Naive B cell (primary cell): Measurements from ENCODE around the gene OSBPL1A. TPM values are rescaled to one million over a fixed set of nuclear protein-coding genes. Genes with fewer than 3 reads are reported as not detected.

Source experiments
- ATAC-seq, 2 donors: fragments of 150-1000 bp; cut with Tn5 transposase; 2 replicates each; pipeline ENCODE4 v1.10.0; 2021; ENCODE audit warnings: low read depth in 2 of 2, mild to moderate bottlenecking in 2 of 2, moderate library complexity in 2 of 2
- DNase-seq: peaks from one replicate; pipeline ENCODE4 v3.0.0; 2022
- H3K27ac Mint-ChIP-seq, 6 donors: one replicate each; pipeline ENCODE4 v1.8.0; 2020 to 2022; ENCODE audit warnings: mild to moderate bottlenecking in 6 of 6, mixed read lengths in 6 of 6, moderate library complexity in 5 of 6, inconsistent platforms in 2 of 6
- H3K27me3 Mint-ChIP-seq, 3 donors: one replicate each; pipeline ENCODE4 v1.8.0; 2021 to 2022; ENCODE audit warnings: mixed read lengths in 3 of 3, mild to moderate bottlenecking in 1 of 3
- H3K36me3 Mint-ChIP-seq, 2 donors: one replicate each; pipeline ENCODE4 v1.8.0; 2020 to 2022; ENCODE audit warnings: mixed read lengths in 2 of 2, inconsistent platforms in 1 of 2, mild to moderate bottlenecking in 1 of 2
- H3K4me1 Mint-ChIP-seq, 3 donors: one replicate each; pipeline ENCODE4 v1.8.0; 2020 to 2022; ENCODE audit warnings: mixed read lengths in 3 of 3, inconsistent platforms in 1 of 3, mild to moderate bottlenecking in 1 of 3, moderate library complexity in 1 of 3
- H3K4me3 Mint-ChIP-seq, 8 donors: one replicate each; pipeline ENCODE4 v1.8.0; 2020 to 2022; ENCODE audit warnings: mild to moderate bottlenecking in 8 of 8, mixed read lengths in 8 of 8, moderate library complexity in 8 of 8, inconsistent platforms in 2 of 8
- H3K9me3 Mint-ChIP-seq, 7 donors: one replicate each; pipeline ENCODE4 v1.8.0; 2020 to 2022; ENCODE audit warnings: mixed read lengths in 7 of 7, mild to moderate bottlenecking in 5 of 7, inconsistent platforms in 2 of 7, moderate library complexity in 1 of 7
- polyA plus RNA-seq, 6 donors: library from polyadenylated mRNA; unstranded; fragments of 300-500 nt; fragmentation: Illumina TruSeq; gene quantifications; one replicate each; pipeline ENCODE4 v1.2.3, GENCODE V29; 2021; ENCODE audit warnings: low read depth in 6 of 6

OSBPL1A gene
- polyA plus RNA-seq, 6 donors from 2014 or later: 1.8 to 4.4 (median 3.6) TPM; not detected in 1

DNA sequence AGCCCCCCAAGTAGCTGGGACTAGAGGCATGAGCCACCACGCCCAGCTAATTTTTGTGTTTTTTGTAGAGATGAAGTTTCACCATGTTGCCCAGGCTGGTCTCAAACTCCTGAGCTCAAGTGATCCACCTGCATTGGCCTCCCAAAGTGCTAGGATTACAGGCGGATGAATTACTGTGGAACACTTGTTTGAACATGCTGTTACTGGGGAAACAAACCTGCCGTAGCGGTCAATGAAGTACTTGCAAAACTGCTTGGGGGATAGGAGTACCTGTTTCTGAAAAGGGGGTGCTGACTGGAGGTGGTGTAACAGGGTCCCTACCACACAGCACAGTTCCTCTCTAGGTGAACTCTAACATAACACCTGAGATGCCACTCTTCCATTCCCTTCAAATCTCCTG lies 22.9 kb upstream of the OSBPL1A start:
- Mint-ChIP-seq H3K36me3 (peaks cover 6 to 29% of the 10 kb centered on the region in 2 donors), H3K9me3 (peaks cover 0 to 11% (median 2%) of the 10 kb centered on the region in 7 donors), H3K4me1 (no peaks in the 10 kb centered on the region), H3K27ac (no peak overlapping the region), H3K27me3 (peaks cover 50 to 73% (median 63%) of the 10 kb centered on the region in 3 donors), H3K4me3 (no peak overlapping the region)
- DNase-seq (no peak), ATAC-seq (no peak)

DNA sequence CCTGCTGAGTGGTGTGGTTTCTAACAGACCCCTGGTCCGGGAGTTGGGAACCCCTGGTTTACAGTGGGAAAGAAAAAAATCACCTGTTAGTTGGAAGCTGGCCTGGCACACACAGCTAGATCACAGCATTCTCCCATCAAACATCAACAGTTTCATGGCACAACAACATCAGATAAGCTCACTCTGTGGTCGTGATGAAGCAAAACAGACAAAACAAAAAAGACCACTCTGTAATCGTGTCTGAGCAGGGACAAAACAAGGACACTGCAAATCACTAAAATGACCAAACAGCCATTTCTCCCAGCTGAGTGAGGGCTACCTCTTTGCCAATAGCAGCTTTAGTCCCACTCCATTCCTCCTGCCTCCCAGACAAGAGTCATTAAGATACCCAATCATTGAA lies 19.9 kb upstream of the OSBPL1A start:
- no peaks in the 10 kb centered on the region for H3K4me1 Mint-ChIP-seq
- H3K27ac Mint-ChIP-seq: peak overlapping the region in 1 of 6 donors; percentile 11
- peaks cover 0 to 17% of the 10 kb centered on the region in 2 donors for H3K36me3 Mint-ChIP-seq
- DNase-seq (no peak), ATAC-seq (no peak)
- H3K27me3 Mint-ChIP-seq: peaks cover 34 to 54% (median 52%) of the 10 kb centered on the region in 3 donors
- H3K9me3 Mint-ChIP-seq: peaks cover 0 to 5% (median 0%) of the 10 kb centered on the region in 7 donors
- no peak overlapping the region for H3K4me3 Mint-ChIP-seq

DNA sequence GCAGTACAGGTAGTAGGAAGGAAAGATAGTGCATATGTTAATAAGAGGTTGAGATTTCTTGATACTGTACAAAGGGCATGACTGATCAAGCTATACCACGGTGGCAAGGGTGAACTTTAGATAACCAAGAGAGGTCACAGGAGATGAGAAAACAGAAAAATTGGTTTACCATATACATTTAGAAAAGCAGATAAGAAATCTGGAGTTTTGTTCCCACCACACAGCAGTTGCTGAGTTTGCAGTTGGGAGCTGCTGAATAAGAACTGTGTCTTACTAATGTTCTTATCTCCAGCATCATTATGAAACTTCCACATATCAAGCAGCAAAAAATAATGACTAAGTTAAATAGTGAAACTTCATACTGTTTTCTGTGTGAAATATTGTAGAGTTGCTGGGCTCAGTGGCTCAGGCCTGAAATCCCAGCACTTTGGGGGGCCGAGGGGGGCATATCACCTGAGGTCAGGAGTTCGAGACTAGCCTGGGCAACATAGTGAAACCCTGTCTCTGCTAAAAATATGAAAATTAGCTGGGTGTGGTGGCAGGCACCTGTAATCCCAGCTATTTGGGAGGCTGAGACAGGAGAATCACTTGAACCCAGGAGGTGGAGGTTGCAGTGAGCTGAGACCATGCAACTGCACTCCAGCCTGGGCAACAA lies 16.9 kb upstream of the OSBPL1A start:
- Mint-ChIP-seq H3K27ac (no peak overlapping the region), H3K9me3 (peaks cover 0 to 6% (median 0%) of the 10 kb centered on the region in 7 donors), H3K36me3 (peaks cover 0 to 8% of the 10 kb centered on the region in 2 donors), H3K4me1 (no peaks in the 10 kb centered on the region), H3K4me3 (no peak overlapping the region), H3K27me3 (peaks cover 26 to 48% (median 43%) of the 10 kb centered on the region in 3 donors)
- ATAC-seq (no peak), DNase-seq (no peak)

DNA sequence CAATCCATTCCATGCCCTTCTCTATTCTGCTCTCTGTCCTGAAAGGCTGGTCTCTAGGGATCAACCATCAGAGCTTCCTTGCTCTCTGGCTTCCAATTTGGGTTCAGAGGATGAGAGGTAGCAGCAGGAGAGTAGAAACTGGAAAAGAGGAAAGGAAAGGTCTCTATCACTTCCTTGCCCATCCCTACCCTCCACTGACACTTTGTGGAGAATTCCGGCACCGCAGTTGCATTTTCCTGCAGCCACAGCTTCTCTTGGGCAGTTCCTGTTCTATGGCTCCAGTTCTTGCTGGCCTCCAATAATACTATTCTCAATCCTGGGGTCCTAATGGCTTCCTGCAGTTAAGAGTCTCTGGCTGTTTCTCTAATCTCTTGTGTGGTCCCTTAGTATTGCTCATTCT lies 15.5 kb upstream of the OSBPL1A start:
- ATAC-seq: no peak
- Mint-ChIP-seq H3K36me3 (peaks cover 0 to 2% of the 10 kb centered on the region in 2 donors), H3K27me3 (peaks cover 27 to 50% (median 47%) of the 10 kb centered on the region in 3 donors), H3K4me3 (no peak overlapping the region), H3K9me3 (peaks cover 0 to 5% (median 0%) of the 10 kb centered on the region in 7 donors), H3K27ac (peak overlapping the region in 1 of 6 donors; percentile 27), H3K4me1 (no peaks in the 10 kb centered on the region)
- no peak for DNase-seq

DNA sequence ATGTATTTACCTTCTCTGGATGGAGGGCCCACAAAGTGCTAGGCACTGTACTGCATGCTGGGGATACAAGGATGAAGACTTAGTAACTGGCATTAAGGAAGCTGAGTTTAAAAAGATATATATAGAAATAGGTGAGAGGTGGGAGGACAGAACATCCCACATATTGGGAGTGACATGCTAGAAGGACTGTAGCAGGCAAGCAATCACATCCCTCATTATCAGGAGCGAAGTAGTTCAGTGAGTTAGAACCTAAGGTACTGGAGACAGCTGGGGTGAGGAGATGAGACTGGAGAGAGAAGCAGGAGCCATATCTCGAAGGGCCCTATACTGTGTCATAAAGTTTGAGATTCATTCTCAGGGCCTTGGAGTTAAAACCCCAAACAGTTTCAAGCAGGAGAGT lies 10.9 kb upstream of the OSBPL1A start:
- peaks cover 2 to 9% (median 4%) of the 10 kb centered on the region in 7 donors for H3K9me3 Mint-ChIP-seq
- no peaks in the 10 kb centered on the region for H3K4me1 Mint-ChIP-seq
- H3K27ac Mint-ChIP-seq: no peak overlapping the region
- no peak for ATAC-seq
- no peak overlapping the region for H3K4me3 Mint-ChIP-seq
- peaks cover 0 to 23% of the 10 kb centered on the region in 2 donors for H3K36me3 Mint-ChIP-seq
- peaks cover 36 to 78% (median 67%) of the 10 kb centered on the region in 3 donors for H3K27me3 Mint-ChIP-seq
- no peak for DNase-seq

DNA sequence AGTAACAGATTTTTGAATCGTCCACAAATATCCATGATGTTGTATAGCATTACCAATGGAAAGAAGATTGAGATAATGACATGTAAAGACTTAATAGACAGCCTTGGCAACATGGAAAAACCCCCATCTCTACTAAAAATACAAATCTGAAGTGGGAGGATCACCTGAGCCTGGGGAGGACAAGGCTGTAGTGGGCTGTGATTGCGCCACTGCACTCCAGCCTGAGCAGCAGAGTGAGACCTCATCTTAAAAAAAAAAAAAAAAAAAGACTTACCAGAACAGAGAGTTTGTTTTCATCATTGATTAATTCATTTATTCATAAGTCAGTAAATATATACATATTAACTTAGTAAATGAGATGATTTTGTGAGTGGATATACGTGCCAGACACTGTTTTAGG lies 7.0 kb upstream of the OSBPL1A start:
- peaks cover 32 to 69% (median 56%) of the 10 kb centered on the region in 3 donors for H3K27me3 Mint-ChIP-seq
- DNase-seq: no peak
- H3K4me3 Mint-ChIP-seq: no peak overlapping the region
- peaks cover 0 to 23% of the 10 kb centered on the region in 2 donors for H3K36me3 Mint-ChIP-seq
- H3K27ac Mint-ChIP-seq: peak overlapping the region in 1 of 6 donors; percentile 49
- peaks cover 0 to 8% (median 3%) of the 10 kb centered on the region in 7 donors for H3K9me3 Mint-ChIP-seq
- H3K4me1 Mint-ChIP-seq: peaks cover 0 to 6% (median 0%) of the 10 kb centered on the region in 3 donors
- ATAC-seq: no peak

DNA sequence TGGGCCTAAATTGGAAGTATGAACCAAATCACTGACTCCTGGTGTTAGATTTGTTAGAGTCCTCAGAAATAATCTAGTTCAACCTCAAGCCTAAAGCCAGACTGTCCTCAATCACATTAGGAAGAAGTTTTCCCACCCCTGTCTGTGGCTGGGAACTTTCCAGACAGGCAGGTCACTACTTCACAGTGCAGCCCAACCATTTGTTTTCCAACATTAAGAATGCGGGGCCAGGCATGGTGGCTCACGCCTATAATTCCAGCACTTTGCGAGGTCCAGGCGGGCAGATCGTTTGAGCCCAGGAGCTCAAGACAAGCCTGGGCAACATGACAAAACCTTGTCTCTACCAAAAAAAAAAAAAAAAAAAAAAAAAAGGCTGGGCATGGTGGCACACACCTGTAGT lies 5.5 kb upstream of the OSBPL1A start:
- peaks cover 20 to 55% (median 42%) of the 10 kb centered on the region in 3 donors for H3K27me3 Mint-ChIP-seq
- H3K36me3 Mint-ChIP-seq: peaks cover 0 to 20% of the 10 kb centered on the region in 2 donors
- ATAC-seq: no peak
- no peak for DNase-seq
- no peak overlapping the region for H3K4me3 Mint-ChIP-seq
- peaks cover 2 to 7% (median 4%) of the 10 kb centered on the region in 3 donors for H3K4me1 Mint-ChIP-seq
- H3K9me3 Mint-ChIP-seq: peaks cover 0 to 8% (median 3%) of the 10 kb centered on the region in 7 donors
- H3K27ac Mint-ChIP-seq: no peak overlapping the region

DNA sequence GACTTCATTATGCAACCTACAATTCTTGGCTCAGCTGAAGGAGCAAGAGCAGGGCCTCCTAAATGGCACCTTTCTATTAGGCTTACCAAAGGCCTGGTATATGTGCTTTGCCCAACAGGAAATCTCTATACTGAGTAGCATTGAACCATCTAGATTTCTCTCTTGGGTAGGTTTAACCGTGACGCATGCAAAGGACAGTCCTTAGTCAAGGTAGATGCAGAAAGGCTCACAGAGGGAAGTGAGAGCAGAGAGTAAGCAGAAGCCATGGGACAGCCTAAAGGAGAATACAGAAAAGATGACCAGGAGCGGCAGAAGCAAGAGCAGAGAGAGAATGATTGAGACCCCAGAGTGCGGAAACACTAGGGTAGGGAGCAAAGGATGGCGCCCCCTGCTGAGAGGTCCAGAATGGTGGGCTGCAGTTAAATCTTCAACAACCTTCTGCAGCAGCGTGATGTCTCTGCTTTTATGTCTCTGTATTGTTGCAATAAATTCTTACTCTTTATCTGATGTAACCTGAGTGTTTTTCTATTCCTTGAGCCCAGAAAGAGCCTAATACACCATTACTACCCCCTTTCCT lies 4.7 kb upstream of the OSBPL1A start:
- peaks cover 18 to 47% (median 35%) of the 10 kb centered on the region in 3 donors for H3K27me3 Mint-ChIP-seq
- peak overlapping the region in 3 of 6 donors; percentile 3 to 24 (median 13) for H3K27ac Mint-ChIP-seq
- no peak for DNase-seq
- peaks cover 0 to 8% (median 3%) of the 10 kb centered on the region in 7 donors for H3K9me3 Mint-ChIP-seq
- H3K4me1 Mint-ChIP-seq: peaks cover 6 to 12% (median 7%) of the 10 kb centered on the region in 3 donors
- H3K4me3 Mint-ChIP-seq: no peak overlapping the region
- peaks cover 0 to 14% of the 10 kb centered on the region in 2 donors for H3K36me3 Mint-ChIP-seq
- ATAC-seq: no peak

DNA sequence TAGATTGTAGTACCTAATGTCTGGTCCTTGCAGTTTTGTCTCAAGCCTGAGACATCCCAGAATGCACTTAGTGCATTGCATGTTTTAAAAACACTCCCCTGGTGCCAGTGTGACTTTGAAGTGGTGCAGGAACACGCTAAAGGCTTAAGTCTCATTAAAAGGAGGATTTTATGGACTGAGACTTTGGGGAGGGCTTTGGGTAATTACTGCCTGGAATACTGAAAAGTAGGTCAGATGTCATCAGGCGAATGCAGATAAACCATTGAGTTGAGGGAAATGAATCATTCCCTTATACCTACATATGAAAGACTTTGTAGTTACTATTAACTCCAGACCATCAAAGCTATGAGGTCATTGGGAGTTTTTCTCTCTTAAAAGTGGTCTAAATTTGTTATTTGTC lies 3.0 kb upstream of the OSBPL1A start:
- peak overlapping the region in 1 of 8 donors; percentile 44 for H3K4me3 Mint-ChIP-seq
- H3K9me3 Mint-ChIP-seq: peaks cover 0 to 4% (median 2%) of the 10 kb centered on the region in 7 donors
- ATAC-seq (no peak), DNase-seq (no peak)
- H3K27me3 Mint-ChIP-seq: peaks cover 5 to 30% (median 19%) of the 10 kb centered on the region in 3 donors
- H3K4me1 Mint-ChIP-seq: peaks cover 11 to 12% (median 12%) of the 10 kb centered on the region in 3 donors
- H3K36me3 Mint-ChIP-seq: no peaks in the 10 kb centered on the region
- no peak overlapping the region for H3K27ac Mint-ChIP-seq

DNA sequence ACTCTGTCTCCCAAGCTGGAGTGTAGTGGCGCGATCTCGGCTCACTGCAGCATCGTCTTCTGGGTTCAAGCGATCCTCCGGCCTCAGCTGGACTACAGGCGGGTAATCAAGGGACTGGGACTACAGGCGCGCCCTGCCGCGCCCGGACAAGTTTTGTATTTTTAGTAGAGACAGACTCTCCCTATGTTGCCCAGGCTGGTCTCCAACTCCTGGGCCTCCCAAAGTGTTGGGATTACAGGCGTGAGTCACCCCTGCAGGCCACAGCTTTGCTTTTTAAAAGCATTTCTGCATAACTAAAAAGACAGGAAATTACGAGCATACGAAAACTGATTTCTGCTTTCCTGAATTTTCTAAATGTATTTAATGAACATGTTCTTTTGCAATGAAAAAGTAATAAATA lies 916 bp upstream of the OSBPL1A start:
- Mint-ChIP-seq H3K4me3 (peak overlapping the region in 6 of 8 donors; percentile 88 to 96 (median 94)), H3K27ac (no peak overlapping the region), H3K36me3 (no peaks in the 10 kb centered on the region), H3K4me1 (peaks cover 11 to 16% (median 12%) of the 10 kb centered on the region in 3 donors), H3K27me3 (peaks cover 5 to 13% (median 11%) of the 10 kb centered on the region in 3 donors), H3K9me3 (no peaks in the 10 kb centered on the region)
- DNase-seq (no peak), ATAC-seq (no peak)

DNA sequence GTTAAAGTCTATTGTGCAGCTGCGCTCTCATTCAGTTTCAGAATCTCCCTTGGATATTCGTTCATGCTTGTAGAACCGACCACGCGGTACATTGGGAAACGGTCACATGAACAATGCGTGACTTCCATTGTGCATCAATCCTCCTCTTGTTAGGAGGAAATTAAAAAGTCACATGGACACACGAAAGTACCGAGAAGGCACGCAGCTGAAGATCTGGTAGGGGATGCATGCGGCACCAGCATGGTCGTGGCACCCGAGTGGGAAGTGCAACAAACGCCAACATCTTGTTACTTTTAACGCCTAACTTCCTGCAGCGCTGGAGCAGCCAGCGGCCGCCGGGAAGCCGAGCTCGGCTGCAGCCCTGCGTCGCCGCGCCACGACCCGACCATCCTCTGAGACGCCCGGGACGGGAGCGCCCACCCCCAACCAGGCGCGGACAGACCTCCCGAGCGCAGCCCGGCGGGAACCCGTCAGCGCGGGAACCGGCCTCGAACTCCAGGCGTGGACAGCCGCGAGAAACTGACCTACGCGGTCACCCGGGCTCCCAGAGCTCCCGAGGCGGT lies 412 bp downstream of the OSBPL1A start:
- peak; percentile 53 to 66 for ATAC-seq
- H3K4me1 Mint-ChIP-seq: peaks cover 5 to 16% (median 11%) of the 10 kb centered on the region in 3 donors
- H3K27me3 Mint-ChIP-seq: peaks cover 2 to 4% (median 3%) of the 10 kb centered on the region in 3 donors
- peak; percentile 29 for DNase-seq
- H3K9me3 Mint-ChIP-seq: no peaks in the 10 kb centered on the region
- H3K4me3 Mint-ChIP-seq: peak overlapping the region; percentile 81 to 96 (median 92)
- H3K27ac Mint-ChIP-seq: peak overlapping the region in 1 of 6 donors; percentile 13
- H3K36me3 Mint-ChIP-seq: no peaks in the 10 kb centered on the region

DNA sequence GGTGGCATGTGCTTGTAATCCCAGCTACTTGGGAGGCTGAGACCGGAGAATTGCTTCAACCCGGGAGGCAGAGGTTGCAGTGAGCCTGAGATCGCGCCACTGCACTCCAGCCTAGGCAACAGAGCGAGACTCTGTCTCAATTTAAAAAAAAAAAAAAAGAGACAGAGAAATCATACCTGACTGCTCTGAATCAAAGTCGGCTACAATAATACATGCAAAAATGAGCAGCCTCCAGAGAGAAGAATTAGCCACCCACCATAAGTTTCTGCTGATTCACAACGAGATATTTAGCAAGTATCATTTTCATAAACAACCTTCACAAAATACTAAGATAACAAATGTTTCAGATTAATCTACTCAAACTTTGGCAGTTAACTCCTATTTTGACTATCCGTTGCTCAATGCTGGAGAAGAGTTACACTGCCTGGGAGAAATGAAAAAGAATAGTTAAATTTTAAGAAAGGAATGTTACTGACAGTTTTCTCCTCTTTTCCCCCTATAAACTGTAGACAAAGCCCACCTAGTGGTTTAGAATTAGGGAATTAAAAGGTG lies 1.5 kb downstream of the OSBPL1A start:
- Mint-ChIP-seq H3K4me3 (peak overlapping the region in 2 of 8 donors; percentile 29 to 49), H3K27me3 (no peaks in the 10 kb centered on the region), H3K4me1 (peaks cover 5 to 16% (median 11%) of the 10 kb centered on the region in 3 donors), H3K27ac (no peak overlapping the region), H3K36me3 (no peaks in the 10 kb centered on the region), H3K9me3 (peaks cover 0 to 1% (median 0%) of the 10 kb centered on the region in 7 donors)
- no peak for DNase-seq
- no peak for ATAC-seq

DNA sequence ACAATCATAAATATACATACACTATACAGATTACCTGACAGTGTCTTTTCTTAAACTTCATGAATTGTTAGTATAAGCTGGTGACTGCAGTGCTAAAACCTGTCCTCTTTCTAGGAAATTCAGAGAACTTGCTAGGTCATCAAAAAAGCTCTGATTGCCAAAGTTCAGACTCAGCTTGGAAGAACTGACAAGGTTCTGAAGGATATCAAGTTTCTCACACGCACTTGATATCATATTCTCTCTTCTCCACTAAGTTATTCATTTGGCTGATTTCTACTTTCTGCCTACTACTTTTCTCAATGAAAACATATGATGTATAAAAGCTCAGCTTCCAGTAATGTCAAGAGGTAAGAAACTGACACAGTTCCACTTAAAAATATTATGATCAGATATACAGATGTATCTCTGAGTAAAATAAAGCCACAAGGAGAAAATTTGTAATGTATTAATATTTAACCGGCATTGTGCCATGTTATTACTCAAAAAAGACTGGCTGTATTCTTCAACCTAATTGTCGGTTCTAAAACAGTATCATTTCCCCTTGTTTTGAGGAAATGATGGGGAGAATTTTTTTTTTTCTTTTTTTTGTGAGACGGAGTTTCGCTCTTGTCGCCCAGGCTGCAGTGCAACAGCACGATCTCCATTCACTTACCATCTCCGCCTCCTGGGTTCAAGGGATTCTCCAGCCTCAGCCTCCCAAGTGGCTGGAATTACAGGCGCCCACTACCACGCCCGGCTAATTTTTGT lies 2.4 kb downstream of the OSBPL1A start:
- Mint-ChIP-seq H3K27me3 (no peaks in the 10 kb centered on the region), H3K4me3 (peak overlapping the region in 3 of 8 donors; percentile 36 to 70 (median 47)), H3K9me3 (peaks cover 0 to 4% (median 0%) of the 10 kb centered on the region in 7 donors), H3K36me3 (no peaks in the 10 kb centered on the region), H3K4me1 (peaks cover 5 to 16% (median 11%) of the 10 kb centered on the region in 3 donors), H3K27ac (peak overlapping the region in 3 of 6 donors; percentile 27 to 49 (median 38))
- DNase-seq: peak; percentile 6
- no peak for ATAC-seq
